Endothelial cell of umbilical vein (primary cell): ENCODE measurements around the gene SERTAD1. TPM values are rescaled to one million over a fixed set of nuclear protein-coding genes. Genes with fewer than 3 reads are reported as not detected.

ENCODE experiments used
- BruUV-seq: library from RNA; stranded (reverse); fragments of 400-500 nt; replicated peaks from 2 replicates; lab custom pipeline; 2021; lab: Mats Ljungman, UMichigan
- CTCF ChIA-PET: fragments of 300-600, 350-600 bp; sonication (Branson Sonifier 250); formaldehyde crosslinking; loops from one replicate; lab custom pipeline; 2021; ENCODE audit warnings: antibody characterized with exemption, inconsistent platforms; lab: Charles Lee
- POLR2A ChIA-PET: fragments of 300-600, 350-600 bp; sonication (Branson Sonifier 250); formaldehyde crosslinking; loops from one replicate; lab custom pipeline; 2021; ENCODE audit warnings: antibody characterized with exemption, inconsistent platforms; lab: Charles Lee
- DNase-seq: peaks from one replicate; pipeline ENCODE4 v3.0.0-alpha.2; 2011; ENCODE audit warnings: low read depth, low spot score
- FAIRE-seq: peaks from 2 replicates; lab custom pipeline; 2011; peaks lifted over from hg19 to GRCh38; lab: Jason Lieb, UNC
- H2AFZ ChIP-seq: 2 replicates; pipeline ENCODE4 v1.6.0; 2012; ENCODE audit warnings: low read depth, low read length, control low read depth, inconsistent platforms
- H3K27ac ChIP-seq: 2 replicates; pipeline ENCODE4 v1.5.1; 2011; ENCODE audit warnings: low read depth, mild to moderate bottlenecking, control low read depth, low read length, moderate library complexity; ENCODE audit not compliant: insufficient read depth
- H3K27me3 ChIP-seq, 2 experiments: 2 replicates each; pipeline versions ENCODE4 v1.6.0 to v1.6.1; 2011; ENCODE audit warnings: low read length in 2 of 2, mixed read lengths in 1 of 2; ENCODE audit not compliant: control insufficient read depth in 2 of 2, insufficient read depth in 2 of 2
- H3K36me3 ChIP-seq, 2 experiments: 2 replicates in 1 of 2; 3 replicates in 1 of 2; pipeline ENCODE4 v1.5.1; 2011; ENCODE audit warnings: low read length in 2 of 2, mild to moderate bottlenecking in 1 of 2, moderate library complexity in 1 of 2; ENCODE audit not compliant: control insufficient read depth in 2 of 2, insufficient read depth in 2 of 2; ENCODE audit errors: extremely low read depth in 1 of 2
- H3K4me1 ChIP-seq: 3 replicates; pipeline ENCODE4 v1.5.1; 2011; ENCODE audit warnings: mild to moderate bottlenecking, low read length; ENCODE audit not compliant: control insufficient read depth, insufficient read depth; ENCODE audit errors: extremely low read depth
- H3K4me2 ChIP-seq: 2 replicates; pipeline ENCODE4 v1.6.1; 2011; ENCODE audit warnings: low read length, control low read depth, mixed read lengths; ENCODE audit not compliant: insufficient read depth
- H3K4me3 ChIP-seq, 3 experiments: fragments of 200-600 bp in 1 of 3; sonication (generic), shearing (Covaris generic) in 1 of 3; replicated peaks in 1 of 3; 2 replicates each; pipeline ENCODE4 v1.5.1; 2011 to 2016; ENCODE audit warnings: control low read depth in 3 of 3, low read length in 3 of 3, mild to moderate bottlenecking in 2 of 3, inconsistent platforms in 1 of 3, low read depth in 1 of 3, moderate library complexity in 1 of 3; ENCODE audit not compliant: insufficient read depth in 1 of 3
- H3K79me2 ChIP-seq: 2 replicates; pipeline ENCODE4 v1.6.0; 2012; ENCODE audit warnings: low read length, inconsistent platforms; ENCODE audit not compliant: control insufficient read depth, insufficient read depth
- H3K9ac ChIP-seq: replicated peaks from 2 replicates; pipeline ENCODE3; 2011; ENCODE audit warnings: low read length, control low read depth; ENCODE audit not compliant: insufficient read depth; ENCODE audit errors: extremely low read depth
- H3K9me1 ChIP-seq: replicated peaks from 3 replicates; pipeline ENCODE4 v1.6.0; 2011; ENCODE audit warnings: mild to moderate bottlenecking, low read length; ENCODE audit not compliant: control insufficient read depth, insufficient read depth; ENCODE audit errors: extremely low read depth
- H3K9me3 ChIP-seq: replicated peaks from 2 replicates; pipeline ENCODE4 v1.5.1; 2012; ENCODE audit warnings: low read length, inconsistent platforms; ENCODE audit not compliant: control insufficient read depth, insufficient read depth
- H4K20me1 ChIP-seq: replicated peaks from 2 replicates; pipeline ENCODE3; 2011; ENCODE audit warnings: mild to moderate bottlenecking, low read length; ENCODE audit not compliant: control insufficient read depth, insufficient read depth; ENCODE audit errors: extremely low read depth
- CTCF ChIP-seq, 2 donors: IDR thresholded peaks; 1 replicate in 1 of 2; 2 replicates in 1 of 2; pipeline ENCODE4 v1.5.1; 2011; ENCODE audit warnings: low read length in 2 of 2, mild to moderate bottlenecking in 2 of 2, moderate library complexity in 2 of 2, control low read depth in 1 of 2, inconsistent platforms in 1 of 2, low read depth in 1 of 2; ENCODE audit not compliant: insufficient read depth in 1 of 2; ENCODE audit errors: extremely low read depth in 1 of 2
- EZH2 ChIP-seq: IDR thresholded peaks from 2 replicates; pipeline ENCODE4 v1.6.1; 2012; ENCODE audit warnings: borderline replicate concordance, low read depth, mild to moderate bottlenecking, moderate library complexity, low read length, inconsistent platforms; ENCODE audit not compliant: severe bottlenecking
- FOS ChIP-seq: IDR thresholded peaks from 2 replicates; pipeline ENCODE4 v1.6.1; 2011; ENCODE audit warnings: mild to moderate bottlenecking, low read length, moderate library complexity, borderline replicate concordance; ENCODE audit not compliant: insufficient read depth
- GATA2 ChIP-seq: IDR thresholded peaks from 2 replicates; pipeline ENCODE4 v1.7.0; 2011; ENCODE audit warnings: low read depth, mild to moderate bottlenecking, moderate library complexity, mixed read lengths, low read length; ENCODE audit not compliant: insufficient read length, insufficient read depth
- JUN ChIP-seq: IDR thresholded peaks from 2 replicates; pipeline ENCODE4 v1.6.1; 2011; ENCODE audit warnings: borderline replicate concordance, low read depth; ENCODE audit not compliant: insufficient read length, insufficient read depth
- MYC ChIP-seq: IDR thresholded peaks from one replicate; pipeline ENCODE4 v1.6.1; 2011; ENCODE audit warnings: mild to moderate bottlenecking, low read depth, low read length
- POLR2A ChIP-seq: IDR thresholded peaks from 2 replicates; pipeline ENCODE4 v1.6.1; 2012; ENCODE audit warnings: low read depth, mild to moderate bottlenecking, control low read depth, low read length
- POLR2AphosphoS5 ChIP-seq: IDR thresholded peaks from 2 replicates; pipeline ENCODE4 v1.6.1; 2012; ENCODE audit warnings: low read depth, mild to moderate bottlenecking, control low read depth, low read length, moderate library complexity; ENCODE audit not compliant: insufficient read depth
- dilution Hi-C: fragments of 300-500 bp; cut with MboI; formaldehyde crosslinking; loops from one replicate; pipeline ENCODE4 v1.15.0; 2019; ENCODE audit warnings: low sequenced_read_pairs; ENCODE audit not compliant: extremely low pct_ligation_motif_present
- intact Hi-C: fragments of 100-400 bp; cut with micrococcal nuclease; formaldehyde crosslinking; loops from one replicate; pipeline ENCODE4 v1.10.0; 2022
- polyA plus RNA-seq, 4 experiments: library from polyadenylated mRNA; depleted of rRNA in 3 of 4; stranded (reverse) in 3 of 4; unstranded in 1 of 4; fragments of >200 nt; gene quantifications; 2 replicates each; pipeline versions ENCODE4 v1.2.1 to v1.2.3, GENCODE V29; 2011 to 2012; ENCODE audit warnings: missing spikeins in 1 of 4
- total RNA-seq: library from RNA; stranded (reverse); gene quantifications from 2 replicates; pipeline ENCODE4 v1.2.3, GENCODE V29; 2021
- TF ChIP-seq, protein P1 (sequence below): IDR thresholded peaks from 2 replicates; pipeline ENCODE4 v1.6.1; 2011; ENCODE audit not compliant: insufficient read depth, insufficient read length

SERTAD1 gene
- total and polyA plus RNA-seq, 2 donors (not counting 3 experiments of a cell fraction or from before 2014, with no cell fraction given): 8.8 to 15.3 TPM

GRCh38 chr19:40387155-40387554 is 38.6 kb downstream of the SERTAD1 start:
- dilution Hi-C loops (no loop called here), intact Hi-C loops (no loop called here)
- ChIA-PET CTCF (interaction anchor here (1.0 to 1.3 kb wide), 2 partner anchors 34 to 82 kb away, joined by 3 to 4 read pairs; no protein-coding TSS in a partner anchor), POLR2A (no interaction called here)
- no peak overlapping the region for H2AFZ ChIP-seq
- DNase-seq (no peak), FAIRE-seq (no peak)
- H3K36me3 ChIP-seq: no peaks in the 10 kb centered on the region
- no peak overlapping the region for H3K27ac ChIP-seq
- H3K4me2 ChIP-seq: no peak overlapping the region
- no peak overlapping the region for H3K4me3 ChIP-seq
- no peaks in the 10 kb centered on the region for H3K79me2 ChIP-seq
- BruUV-seq: no TSS peak
- TF ChIP-seq FOS: no peak
- no peak for TF ChIP-seq GATA2
- TF ChIP-seq MYC: no peak
- no peak for TF ChIP-seq POLR2A
- no peak for TF ChIP-seq EZH2
- no peak for TF ChIP-seq JUN
- no peak for TF ChIP-seq POLR2AphosphoS5
- TF ChIP-seq, protein P1, sequence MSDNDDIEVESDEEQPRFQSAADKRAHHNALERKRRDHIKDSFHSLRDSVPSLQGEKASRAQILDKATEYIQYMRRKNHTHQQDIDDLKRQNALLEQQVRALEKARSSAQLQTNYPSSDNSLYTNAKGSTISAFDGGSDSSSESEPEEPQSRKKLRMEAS: no peak
- no peak for TF ChIP-seq CTCF (IDR thresholded peaks at IDR 0.05; ENCODE audit: extremely low read depth in 1 of 2, insufficient read depth in 1 of 2, low read depth in 1 of 2, low read length in 2 of 2)
- no peaks in the 10 kb centered on the region for H3K9me3 ChIP-seq
- H3K9ac ChIP-seq: no peak overlapping the region
- no peaks in the 10 kb centered on the region for H3K4me1 ChIP-seq
- H3K27me3 ChIP-seq: no peaks in the 10 kb centered on the region
- H3K9me1 ChIP-seq: no peaks in the 10 kb centered on the region
- H4K20me1 ChIP-seq: no peaks in the 10 kb centered on the region
